ENCODE measurements around the gene HMCN2.

Gene HMCN2

DNA sequence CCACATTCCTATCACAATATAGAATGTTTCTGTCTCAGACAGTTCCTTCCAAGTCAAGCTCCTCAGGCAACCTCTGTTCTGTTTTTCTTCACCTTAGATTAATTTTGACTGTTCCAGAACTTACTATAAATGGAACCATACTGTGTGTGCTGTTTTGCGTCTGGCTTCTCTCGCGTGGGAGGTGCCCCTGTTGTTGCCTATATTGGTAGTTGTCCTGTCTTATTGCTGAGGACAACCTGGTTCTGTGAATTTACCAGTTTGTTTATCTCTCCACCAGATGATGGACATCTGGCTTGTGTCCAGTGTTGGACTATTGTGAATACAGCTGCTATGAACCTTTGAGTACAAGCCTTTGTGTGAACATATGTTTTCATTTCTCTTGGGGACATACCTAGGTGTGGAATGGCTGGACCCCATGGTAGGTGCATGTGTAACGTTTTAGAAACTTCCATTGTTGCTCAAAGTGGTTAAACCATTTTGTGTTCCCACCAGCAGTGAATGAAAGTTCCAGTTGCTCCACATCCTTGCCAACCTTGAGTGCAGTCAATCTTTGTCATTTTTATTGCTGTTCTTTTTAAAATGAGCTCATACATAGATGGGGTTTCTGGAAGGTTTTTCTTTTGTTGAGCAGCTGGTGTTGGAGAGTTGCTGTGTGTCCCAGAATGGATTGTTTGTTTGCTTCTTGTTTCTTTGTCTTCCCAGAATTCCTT is 18.1 kb downstream of the HMCN2 start:
- H3K27me3 ChIP-seq: no peaks in the 10 kb centered on the region
- no peak overlapping the region for H3K4me3 ChIP-seq
- H3K9ac ChIP-seq: no peak overlapping the region
- H3K4me2 ChIP-seq: no peak overlapping the region
- 0 out of 22 replicates have a peak, but pooled peaks cover 0 to 8% (median 0%) of the 10 kb centered on the region in 11 experiments for H4K20me1 ChIP-seq
- no peaks in the 10 kb centered on the region for H3K36me3 ChIP-seq
- TF ChIP-seq Cebpa-rat (IDR thresholded peaks at IDR 0.05): no peak
- no peaks in the 10 kb centered on the region for H3K4me1 ChIP-seq
- H3K9me3 ChIP-seq (replicated peaks in 1 of 11): no peaks in the 10 kb centered on the region
- H3K27ac ChIP-seq: no peak overlapping the region

DNA sequence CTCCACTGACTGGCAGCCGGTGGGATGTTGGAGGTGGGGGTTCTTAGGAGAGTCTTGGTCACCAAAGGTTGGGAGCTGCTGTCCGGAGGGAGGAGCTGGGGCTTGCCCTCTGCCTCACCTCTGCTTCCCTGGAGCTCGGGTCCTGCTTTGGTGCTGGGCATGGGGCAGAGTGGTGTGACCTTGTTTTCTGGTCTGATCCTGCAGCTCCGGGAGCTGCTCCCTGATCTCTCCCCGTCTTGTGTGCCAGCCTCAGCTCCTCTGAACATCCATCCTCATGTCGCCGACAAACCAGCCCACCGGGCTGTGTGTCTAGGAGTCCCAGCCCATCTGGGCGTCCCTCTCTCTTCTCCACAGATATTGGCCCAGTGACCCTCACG is 18.7 kb downstream of the HMCN2 start:
- H3K9me3 ChIP-seq (replicated peaks in 1 of 11): no peaks in the 10 kb centered on the region
- H4K20me1 ChIP-seq: 0 out of 22 replicates have a peak, but pooled peaks cover 0 to 8% (median 0%) of the 10 kb centered on the region in 11 experiments
- H3K27me3 ChIP-seq: no peaks in the 10 kb centered on the region
- H3K36me3 ChIP-seq: no peaks in the 10 kb centered on the region
- H3K27ac ChIP-seq: no peak overlapping the region
- H3K9ac ChIP-seq: no peak overlapping the region
- H3K4me2 ChIP-seq: no peak overlapping the region
- TF ChIP-seq Cebpa-rat (IDR thresholded peaks at IDR 0.05): no peak
- H3K4me3 ChIP-seq: no peak overlapping the region
- H3K4me1 ChIP-seq: no peaks in the 10 kb centered on the region

DNA sequence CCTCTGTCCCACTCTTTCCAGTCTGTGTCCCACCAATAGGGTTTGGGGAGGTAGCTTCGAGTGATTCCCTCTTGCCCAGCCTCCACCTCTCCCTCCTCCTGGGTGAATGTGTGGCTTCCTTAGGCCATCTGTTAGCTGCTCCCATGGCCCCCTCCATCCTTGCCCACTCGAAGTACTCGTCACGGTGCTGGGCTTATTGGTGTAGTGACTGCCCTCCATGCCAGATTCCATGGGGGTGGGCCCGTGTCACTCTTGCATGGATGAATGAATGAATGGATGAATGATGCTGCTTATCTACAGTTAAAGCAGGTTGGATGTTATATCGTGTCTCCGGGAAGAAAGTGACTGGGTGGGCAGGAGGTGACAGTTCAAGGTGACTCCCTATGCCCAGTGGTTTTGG is 19.1 kb downstream of the HMCN2 start:
- H3K9ac ChIP-seq: no peak overlapping the region
- no peak overlapping the region for H3K4me3 ChIP-seq
- H3K27ac ChIP-seq: no peak overlapping the region
- no peaks in the 10 kb centered on the region for H3K9me3 ChIP-seq (replicated peaks in 1 of 11)
- no peaks in the 10 kb centered on the region for H3K27me3 ChIP-seq
- H3K4me2 ChIP-seq: no peak overlapping the region
- 0 out of 22 replicates have a peak, but pooled peaks cover 0 to 8% (median 0%) of the 10 kb centered on the region in 11 experiments for H4K20me1 ChIP-seq
- H3K4me1 ChIP-seq: no peaks in the 10 kb centered on the region
- no peaks in the 10 kb centered on the region for H3K36me3 ChIP-seq
- TF ChIP-seq Cebpa-rat (IDR thresholded peaks at IDR 0.05): no peak

DNA sequence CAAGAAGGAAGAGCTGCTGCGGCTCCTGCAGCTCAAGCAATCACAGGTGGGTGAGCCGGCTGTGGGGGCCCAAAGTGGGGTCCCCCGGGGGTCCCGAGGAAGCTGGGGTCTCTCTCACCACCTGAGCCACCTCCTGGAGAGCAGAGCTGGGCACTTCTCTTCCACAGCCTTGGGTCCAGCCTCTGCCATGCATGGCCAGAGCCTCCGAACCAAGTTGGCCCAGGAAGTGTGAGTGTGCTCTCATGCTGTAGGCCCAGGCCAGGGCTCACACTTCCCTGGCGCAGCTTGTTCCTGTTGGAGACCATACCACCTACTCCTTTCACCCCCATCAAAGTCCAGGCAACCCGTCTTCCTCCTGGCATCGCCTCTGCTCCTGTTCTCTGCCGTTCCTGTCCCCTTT is 19.7 kb downstream of the HMCN2 start:
- Histone ChIP-seq H4K20me1 (0 out of 22 replicates have a peak, but pooled peaks cover 0 to 8% (median 0%) of the 10 kb centered on the region in 11 experiments), H3K27ac (no peak overlapping the region), H3K9ac (no peak overlapping the region), H3K4me3 (no peak overlapping the region), H3K27me3 (no peaks in the 10 kb centered on the region), H3K4me2 (no peak overlapping the region), H3K9me3 (replicated peaks in 1 of 11) (no peaks in the 10 kb centered on the region), H3K36me3 (no peaks in the 10 kb centered on the region), H3K4me1 (no peaks in the 10 kb centered on the region)
- no peak for TF ChIP-seq Cebpa-rat (IDR thresholded peaks at IDR 0.05)

DNA sequence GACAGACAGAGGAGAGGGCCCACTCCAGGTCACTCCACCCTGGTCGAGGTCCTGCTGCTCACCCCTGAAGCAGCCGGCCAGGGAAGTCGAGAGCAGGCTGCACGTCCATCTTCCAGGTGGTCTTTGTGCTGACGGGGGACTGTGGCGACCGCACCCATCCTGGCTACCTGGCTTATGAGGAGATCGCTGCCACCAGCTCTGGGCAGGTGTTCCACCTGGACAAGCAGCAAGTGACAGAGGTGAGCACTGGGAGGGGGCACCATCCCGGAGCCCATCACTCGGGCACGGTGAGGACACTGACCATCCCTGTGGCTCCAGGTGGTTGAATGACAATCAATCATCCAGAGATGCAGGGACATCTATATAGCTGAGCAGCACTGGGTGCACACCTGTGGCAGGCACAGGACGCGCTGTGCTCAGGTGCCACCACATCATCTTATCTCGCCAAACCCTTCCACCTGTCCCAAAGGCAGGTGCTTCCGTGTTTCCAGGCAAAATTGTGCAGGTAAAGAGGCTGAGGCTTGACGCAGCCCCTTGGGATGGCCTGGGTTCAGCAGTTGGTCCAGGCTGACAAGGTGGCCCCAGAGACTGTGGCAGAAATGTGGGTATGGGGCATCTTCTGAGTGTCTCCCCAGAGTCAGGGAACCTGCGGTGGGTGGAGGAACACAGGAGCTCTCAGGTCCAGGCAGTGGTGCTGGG is 20.7 kb downstream of the HMCN2 start:
- Histone ChIP-seq H3K9me3 (replicated peaks in 1 of 11) (no peaks in the 10 kb centered on the region), H3K4me3 (no peak overlapping the region), H3K4me1 (no peaks in the 10 kb centered on the region), H3K9ac (no peak overlapping the region), H3K4me2 (no peak overlapping the region), H3K27ac (no peak overlapping the region), H3K36me3 (no peaks in the 10 kb centered on the region), H3K27me3 (no peaks in the 10 kb centered on the region), H4K20me1 (0 out of 22 replicates have a peak, but pooled peaks cover 0 to 8% (median 0%) of the 10 kb centered on the region in 11 experiments)
- TF ChIP-seq Cebpa-rat (IDR thresholded peaks at IDR 0.05): no peak

DNA sequence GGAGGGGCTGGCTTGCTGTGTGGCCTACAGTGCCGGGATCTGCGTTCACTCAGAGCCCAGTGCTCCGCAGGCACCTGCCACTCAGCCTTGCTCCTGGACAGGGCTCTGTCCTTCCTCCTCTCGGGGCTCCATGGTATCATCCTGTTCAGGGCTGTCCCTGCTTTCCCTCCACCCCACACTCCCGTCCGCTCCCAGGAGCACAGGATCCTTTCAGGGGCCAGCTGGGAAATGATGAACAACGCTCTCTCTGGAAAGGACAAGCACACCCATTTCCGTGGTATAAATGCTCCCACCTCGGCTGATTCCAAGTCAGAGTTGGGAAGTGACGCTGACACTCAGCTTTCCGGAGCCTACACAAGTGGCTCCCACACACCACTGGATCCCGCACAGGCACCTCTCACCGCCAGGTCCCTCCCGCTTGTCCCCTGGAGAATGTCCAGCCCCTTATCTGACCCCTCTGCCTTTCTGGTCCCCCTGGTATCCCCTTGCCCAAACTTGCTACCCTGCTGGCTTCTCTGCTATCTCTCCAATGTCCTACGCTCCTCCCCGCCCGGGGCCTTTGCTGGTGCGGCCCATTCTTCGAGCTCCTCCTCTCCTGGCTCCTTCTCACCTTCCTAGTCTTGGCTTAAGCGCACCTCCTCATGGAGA is 21.3 kb downstream of the HMCN2 start:
- no peaks in the 10 kb centered on the region for H3K27me3 ChIP-seq

DNA sequence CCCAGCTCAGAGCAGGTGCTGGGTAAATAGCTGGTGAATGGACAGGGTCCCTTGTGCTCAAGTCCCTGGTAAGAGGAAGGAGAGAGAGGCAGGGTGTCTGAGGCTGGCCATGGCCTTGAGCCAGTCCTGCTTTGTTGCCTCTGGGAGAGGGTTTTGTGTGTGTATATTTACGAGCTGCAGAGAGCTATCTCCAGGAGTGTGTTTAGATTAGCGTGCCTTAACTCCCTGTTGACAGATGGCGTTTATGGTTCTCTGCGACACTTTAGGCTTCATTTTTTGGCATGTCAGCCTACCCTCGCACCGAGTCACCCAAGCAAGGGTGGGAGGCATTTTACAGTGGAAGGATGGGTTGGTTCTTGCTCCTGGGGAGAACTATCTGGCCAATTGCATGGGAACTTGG is 22.2 kb downstream of the HMCN2 start:
- Histone ChIP-seq H3K4me1 (no peaks in the 10 kb centered on the region), H3K9ac (no peak overlapping the region), H3K27me3 (no peaks in the 10 kb centered on the region), H3K36me3 (no peaks in the 10 kb centered on the region), H4K20me1 (0 out of 22 replicates have a peak, but pooled peaks cover 0 to 8% (median 0%) of the 10 kb centered on the region in 11 experiments), H3K4me3 (no peak overlapping the region), H3K4me2 (no peak overlapping the region), H3K27ac (no peak overlapping the region), H3K9me3 (replicated peaks in 1 of 11) (no peaks in the 10 kb centered on the region)
- no peak for TF ChIP-seq Cebpa-rat (IDR thresholded peaks at IDR 0.05)

More for the DNA sequence above, 21.3 kb downstream of the HMCN2 start:
- Histone ChIP-seq H3K4me2 (no peak overlapping the region), H3K4me3 (no peak overlapping the region), H3K9me3 (replicated peaks in 1 of 11) (no peaks in the 10 kb centered on the region), H3K9ac (no peak overlapping the region), H3K27ac (no peak overlapping the region), H4K20me1 (0 out of 22 replicates have a peak, but pooled peaks cover 0 to 8% (median 0%) of the 10 kb centered on the region in 11 experiments), H3K36me3 (no peaks in the 10 kb centered on the region), H3K4me1 (no peaks in the 10 kb centered on the region)
- no peak for TF ChIP-seq Cebpa-rat (IDR thresholded peaks at IDR 0.05)

DNA sequence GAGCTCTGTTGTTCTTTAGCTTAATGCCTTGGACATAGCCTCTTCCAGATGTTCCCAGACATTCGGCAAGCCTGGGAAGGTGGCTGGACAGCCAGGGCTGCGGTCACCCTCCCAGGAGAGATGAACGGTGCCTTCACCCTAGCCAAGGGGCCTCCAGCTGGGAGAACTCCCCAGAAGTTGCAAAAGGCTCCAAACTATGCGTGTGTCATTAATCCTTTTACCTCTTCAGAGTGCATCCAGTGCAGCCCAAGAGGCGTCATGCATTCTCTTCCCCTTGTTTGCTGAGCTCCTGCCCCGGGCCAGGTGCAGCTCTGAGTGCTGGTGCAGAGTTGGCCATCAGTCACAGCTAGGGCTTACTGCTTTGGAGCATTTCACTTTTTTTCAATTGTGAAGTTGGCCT is 22.8 kb downstream of the HMCN2 start:
- no peak overlapping the region for H3K4me2 ChIP-seq
- TF ChIP-seq Cebpa-rat (IDR thresholded peaks at IDR 0.05): no peak
- no peaks in the 10 kb centered on the region for H3K4me1 ChIP-seq
- no peak overlapping the region for H3K27ac ChIP-seq
- no peak overlapping the region for H3K9ac ChIP-seq
- no peaks in the 10 kb centered on the region for H3K9me3 ChIP-seq (replicated peaks in 1 of 11)
- no peak overlapping the region for H3K4me3 ChIP-seq
- H3K27me3 ChIP-seq: no peaks in the 10 kb centered on the region
- H4K20me1 ChIP-seq: 0 out of 22 replicates have a peak, but pooled peaks cover 0 to 8% (median 0%) of the 10 kb centered on the region in 11 experiments
- H3K36me3 ChIP-seq: no peaks in the 10 kb centered on the region

DNA sequence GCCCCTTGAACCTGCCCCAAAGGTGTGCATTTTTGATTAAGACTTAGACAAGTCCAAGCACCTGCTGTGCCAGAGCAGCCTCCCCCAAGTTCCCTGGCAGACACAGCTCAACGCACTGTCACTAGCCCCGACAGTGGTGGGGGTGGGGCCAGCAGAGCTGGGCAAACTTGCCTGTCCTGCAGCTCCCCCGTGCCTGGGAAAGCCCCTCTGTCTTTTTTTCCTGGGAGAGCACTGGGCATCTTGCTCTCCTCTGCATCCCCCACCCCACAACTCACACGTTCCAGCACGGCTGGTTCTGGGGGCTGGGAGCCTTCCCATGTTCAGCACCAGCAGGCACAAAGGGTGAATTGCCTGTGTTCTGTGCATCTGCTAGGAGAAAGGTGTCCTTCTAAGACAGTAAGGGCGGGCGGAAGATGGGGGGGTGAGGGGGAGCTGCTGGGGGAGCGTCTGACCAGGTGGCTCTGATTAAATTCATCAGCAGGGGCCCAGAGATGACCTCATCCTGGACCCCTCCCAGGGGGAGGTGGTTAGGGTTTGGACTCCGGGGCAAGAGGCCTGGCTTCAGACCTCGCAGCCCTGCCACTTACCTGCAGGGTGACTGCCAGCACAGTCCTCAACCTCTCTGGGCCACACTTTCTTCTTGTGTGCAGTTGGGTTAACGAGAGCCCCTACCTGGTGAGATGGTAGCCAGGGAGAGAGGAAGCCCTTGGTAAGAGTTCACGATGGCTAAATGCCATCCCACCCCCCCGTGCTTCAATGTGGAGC is 23.5 kb downstream of the HMCN2 start:
- 0 out of 22 replicates have a peak, but pooled peaks cover 0 to 8% (median 0%) of the 10 kb centered on the region in 11 experiments for H4K20me1 ChIP-seq
- H3K27ac ChIP-seq: no peak overlapping the region
- H3K9me3 ChIP-seq (replicated peaks in 1 of 11): no peaks in the 10 kb centered on the region
- no peak overlapping the region for H3K9ac ChIP-seq
- no peaks in the 10 kb centered on the region for H3K36me3 ChIP-seq
- no peak overlapping the region for H3K4me2 ChIP-seq
- no peak for TF ChIP-seq Cebpa-rat (IDR thresholded peaks at IDR 0.05)
- H3K4me3 ChIP-seq: no peak overlapping the region
- no peaks in the 10 kb centered on the region for H3K27me3 ChIP-seq
- no peaks in the 10 kb centered on the region for H3K4me1 ChIP-seq
